Caco-2 (cell line): Measurements from ENCODE around the gene MS4A2. TPM values are rescaled to one million over a fixed set of nuclear protein-coding genes. Genes with fewer than 3 reads are reported as not detected.

Source experiments
- BruUV-seq: library from RNA; stranded (reverse); fragments of 400-500 nt; replicated peaks from 2 replicates; lab custom pipeline; 2021; lab: Mats Ljungman, UMichigan
- CTCF ChIA-PET: fragments of 300-600 bp; sonication (Branson Sonifier 250); formaldehyde crosslinking; loops from one replicate; lab custom pipeline; 2022; ENCODE audit warnings: antibody characterized with exemption; lab: Charles Lee
- POLR2A ChIA-PET: fragments of 300-600 bp; sonication (Branson Sonifier 250); formaldehyde crosslinking; loops from one replicate; lab custom pipeline; 2022; ENCODE audit warnings: antibody characterized with exemption; lab: Charles Lee
- DNase-seq, 2 experiments: peaks; one replicate each; pipeline versions ENCODE4 v3.0.0 to v3.0.0-alpha.2; 2020 to 2022
- H3K27me3 ChIP-seq: replicated peaks from 2 replicates; pipeline ENCODE4 v1.6.0; 2011; ENCODE audit warnings: low read length; ENCODE audit not compliant: control insufficient read depth, insufficient read depth
- H3K36me3 ChIP-seq: 2 replicates; pipeline ENCODE4 v1.5.1; 2011; ENCODE audit warnings: low read length; ENCODE audit not compliant: control insufficient read depth, insufficient read depth
- H3K4me1 ChIP-seq: fragments of 250-450 bp; sonication (Bioruptor Pico); 2 replicates; pipeline ENCODE4 v1.5.1; 2020; ENCODE audit warnings: mild to moderate bottlenecking
- H3K4me3 ChIP-seq: 2 replicates; pipeline ENCODE4 v1.5.1; 2011; ENCODE audit warnings: low read depth, mild to moderate bottlenecking, control low read depth, low read length
- H3K9me3 ChIP-seq: fragments of 250-450 bp; sonication (Bioruptor Pico); 2 replicates; pipeline ENCODE4 v1.5.1; 2020; ENCODE audit warnings: mild to moderate bottlenecking, moderate library complexity
- H3K27ac Mint-ChIP-seq: one replicate; pipeline ENCODE4 v1.8.0; 2022; ENCODE audit warnings: mixed read lengths; ENCODE audit not compliant: unreplicated experiment
- H3K27me3 Mint-ChIP-seq: one replicate; pipeline ENCODE4 v1.8.0; 2022; ENCODE audit warnings: mixed read lengths; ENCODE audit not compliant: insufficient read depth, unreplicated experiment
- H3K36me3 Mint-ChIP-seq: one replicate; pipeline ENCODE4 v1.8.0; 2022; ENCODE audit warnings: mild to moderate bottlenecking, mixed read lengths; ENCODE audit not compliant: insufficient read depth, unreplicated experiment
- H3K4me1 Mint-ChIP-seq: one replicate; pipeline ENCODE4 v1.8.0; 2022; ENCODE audit warnings: low read depth, mixed read lengths; ENCODE audit not compliant: unreplicated experiment
- H3K4me3 Mint-ChIP-seq: one replicate; pipeline ENCODE4 v1.8.0; 2022; ENCODE audit warnings: mild to moderate bottlenecking, moderate library complexity, mixed read lengths; ENCODE audit not compliant: unreplicated experiment
- H3K9me3 Mint-ChIP-seq: one replicate; pipeline ENCODE4 v1.8.0; 2022; ENCODE audit warnings: mixed read lengths; ENCODE audit not compliant: unreplicated experiment
- intact Hi-C: fragments of 100-400 bp; cut with micrococcal nuclease; formaldehyde crosslinking; loops from one replicate; pipeline ENCODE4 v1.10.0; 2022; ENCODE audit not compliant: unreplicated experiment
- total RNA-seq: library from RNA; stranded (reverse); gene quantifications from 2 replicates; pipeline ENCODE4 v1.2.3, GENCODE V29; 2022
- TF ChIP-seq, protein P1 (sequence below), 2 experiments: fragments of 200-600 bp in 1 of 2; IDR thresholded peaks; 1 replicate in 1 of 2; 2 replicates in 1 of 2; pipeline versions ENCODE4 v1.5.1 to v1.8.0; 2011 to 2022; ENCODE audit warnings: antibody characterized with exemption in 1 of 2, control low read depth in 1 of 2, inconsistent platforms in 1 of 2, low read depth in 1 of 2, low read length in 1 of 2, mild to moderate bottlenecking in 1 of 2, moderate library complexity in 1 of 2; ENCODE audit not compliant: insufficient read depth in 1 of 2, severe bottlenecking in 1 of 2, unreplicated experiment in 1 of 2

The MS4A2 gene
- total RNA-seq, 1 experiment from 2014 or later, result not detected

DNA sequence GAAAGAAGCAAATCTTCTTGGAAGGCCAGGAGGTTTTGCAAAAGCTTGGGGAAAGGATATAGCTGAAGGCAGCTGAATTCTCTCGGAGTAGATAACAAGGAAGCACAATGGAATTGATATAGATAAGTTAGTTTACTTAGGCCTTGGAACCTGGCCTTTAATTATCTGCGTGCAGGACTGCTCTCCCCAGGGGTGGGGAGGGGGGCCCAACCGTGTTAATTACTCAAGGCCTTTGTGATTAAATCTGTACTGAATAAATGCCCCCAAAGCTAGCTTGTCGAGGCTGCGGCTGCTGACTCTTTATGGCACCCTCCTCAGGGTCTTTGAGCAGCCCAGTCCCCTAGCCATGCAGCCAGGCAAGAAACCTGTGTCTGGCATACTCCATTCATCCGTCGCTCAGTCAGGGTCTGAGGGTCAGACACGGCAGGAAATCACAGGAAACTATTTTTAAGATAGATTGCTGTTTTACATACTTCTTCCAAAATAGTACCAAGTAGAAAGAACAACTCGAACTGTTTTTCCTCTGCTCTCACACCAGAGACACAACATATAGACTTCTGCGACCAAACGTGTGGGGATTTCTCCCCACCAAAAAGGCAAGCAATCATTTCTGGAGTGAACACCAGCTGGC lies 36.5 kb downstream of the MS4A2 start:
- no peak overlapping the region for H3K27ac Mint-ChIP-seq
- CTCF ChIA-PET, result no interaction called here
- no peaks in the 10 kb centered on the region for H3K36me3 Mint-ChIP-seq

GRCh38 chr11:60125956-60126585 lies 37.6 kb downstream of the MS4A2 start:
- ChIA-PET CTCF (no interaction called here), POLR2A (no interaction called here)
- Histone ChIP-seq H3K36me3 (no peaks in the 10 kb centered on the region), H3K4me3 (no peak overlapping the region), H3K9me3 (peaks cover 12% of the 10 kb centered on the region; the same call in 1 of the 2 replicates), H3K4me1 (peaks cover 20% of the 10 kb centered on the region; the same call in 1 of the 2 replicates), H3K27me3 (no peaks in the 10 kb centered on the region)
- BruUV-seq, result no TSS peak
- Mint-ChIP-seq H3K4me3 (no peak overlapping the region), H3K27ac (no peak overlapping the region), H3K36me3 (no peaks in the 10 kb centered on the region), H3K4me1 (peaks cover 18% of the 10 kb centered on the region), H3K9me3 (peaks cover 37% of the 10 kb centered on the region), H3K27me3 (no peaks in the 10 kb centered on the region)
- no peak for DNase-seq
- intact Hi-C loops, result no loop called here
- TF ChIP-seq, protein P1, sequence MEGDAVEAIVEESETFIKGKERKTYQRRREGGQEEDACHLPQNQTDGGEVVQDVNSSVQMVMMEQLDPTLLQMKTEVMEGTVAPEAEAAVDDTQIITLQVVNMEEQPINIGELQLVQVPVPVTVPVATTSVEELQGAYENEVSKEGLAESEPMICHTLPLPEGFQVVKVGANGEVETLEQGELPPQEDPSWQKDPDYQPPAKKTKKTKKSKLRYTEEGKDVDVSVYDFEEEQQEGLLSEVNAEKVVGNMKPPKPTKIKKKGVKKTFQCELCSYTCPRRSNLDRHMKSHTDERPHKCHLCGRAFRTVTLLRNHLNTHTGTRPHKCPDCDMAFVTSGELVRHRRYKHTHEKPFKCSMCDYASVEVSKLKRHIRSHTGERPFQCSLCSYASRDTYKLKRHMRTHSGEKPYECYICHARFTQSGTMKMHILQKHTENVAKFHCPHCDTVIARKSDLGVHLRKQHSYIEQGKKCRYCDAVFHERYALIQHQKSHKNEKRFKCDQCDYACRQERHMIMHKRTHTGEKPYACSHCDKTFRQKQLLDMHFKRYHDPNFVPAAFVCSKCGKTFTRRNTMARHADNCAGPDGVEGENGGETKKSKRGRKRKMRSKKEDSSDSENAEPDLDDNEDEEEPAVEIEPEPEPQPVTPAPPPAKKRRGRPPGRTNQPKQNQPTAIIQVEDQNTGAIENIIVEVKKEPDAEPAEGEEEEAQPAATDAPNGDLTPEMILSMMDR (IDR thresholded peaks at IDR 0.05; ENCODE audit: insufficient read depth in 1 of 2, low read depth in 1 of 2, low read length in 1 of 2, severe bottlenecking in 1 of 2, unreplicated experiment in 1 of 2), result no peak

More for the DNA sequence above, 36.5 kb downstream of the MS4A2 start:
- POLR2A ChIA-PET, result no interaction called here
- peak in 1 of 2 experiments; percentile 41 for DNase-seq
- Mint-ChIP-seq H3K4me3 (no peak overlapping the region), H3K9me3 (peaks cover 37% of the 10 kb centered on the region), H3K4me1 (peaks cover 18% of the 10 kb centered on the region), H3K27me3 (no peaks in the 10 kb centered on the region)
- Histone ChIP-seq H3K9me3 (peaks cover 12% of the 10 kb centered on the region; the same call in 1 of the 2 replicates), H3K36me3 (no peaks in the 10 kb centered on the region), H3K27me3 (no peaks in the 10 kb centered on the region), H3K4me1 (peaks cover 20% of the 10 kb centered on the region; the same call in 1 of the 2 replicates), H3K4me3 (no peak overlapping the region)
- TF ChIP-seq, protein P1 (IDR thresholded peaks at IDR 0.05; ENCODE audit: insufficient read depth in 1 of 2, low read depth in 1 of 2, low read length in 1 of 2, severe bottlenecking in 1 of 2, unreplicated experiment in 1 of 2), result no peak
- no TSS peak for BruUV-seq
- intact Hi-C loops, result no loop called here

DNA sequence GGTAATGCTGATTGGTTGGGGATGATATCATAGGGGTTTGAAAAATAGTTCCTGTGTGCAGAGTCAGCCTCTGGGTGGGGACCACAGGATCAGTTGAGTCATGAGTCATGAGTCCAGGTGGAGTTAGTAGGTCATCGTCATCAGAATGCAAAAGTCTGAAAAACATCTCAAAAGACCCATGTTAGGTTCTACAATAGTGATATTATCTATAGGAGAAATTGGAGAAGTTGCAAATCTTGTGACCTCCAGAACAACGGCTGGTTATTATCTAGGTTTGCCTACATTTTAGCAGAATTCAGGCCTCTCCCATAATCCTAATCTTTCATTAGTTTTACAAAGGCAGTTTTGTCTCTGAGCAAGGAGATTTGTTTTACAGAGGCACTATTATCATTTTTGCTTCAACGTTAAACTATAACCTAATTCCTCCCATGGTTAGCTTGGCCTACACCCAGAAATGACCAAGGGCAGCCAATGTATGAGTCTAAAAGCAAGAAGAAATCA lies 38.9 kb downstream of the MS4A2 start:
- Mint-ChIP-seq H3K36me3 (no peaks in the 10 kb centered on the region), H3K4me3 (no peak overlapping the region), H3K27ac (no peak overlapping the region), H3K27me3 (no peaks in the 10 kb centered on the region), H3K9me3 (peaks cover 33% of the 10 kb centered on the region), H3K4me1 (peaks cover 18% of the 10 kb centered on the region)
- Histone ChIP-seq H3K4me3 (no peak overlapping the region), H3K36me3 (no peaks in the 10 kb centered on the region), H3K27me3 (no peaks in the 10 kb centered on the region), H3K9me3 (peaks cover 12% of the 10 kb centered on the region; the same call in 1 of the 2 replicates), H3K4me1 (peaks cover 20% of the 10 kb centered on the region; the same call in 1 of the 2 replicates)
- CTCF ChIA-PET, result no interaction called here
- TF ChIP-seq, protein P1 (IDR thresholded peaks at IDR 0.05; ENCODE audit: insufficient read depth in 1 of 2, low read depth in 1 of 2, low read length in 1 of 2, severe bottlenecking in 1 of 2, unreplicated experiment in 1 of 2), result no peak
- DNase-seq, result no peak
- no TSS peak for BruUV-seq
- POLR2A ChIA-PET, result no interaction called here
- intact Hi-C loops, result no loop called here
